CD4-positive, alpha-beta T cell treated with Interferon alpha-2 for 1 hour (primary cell): ENCODE results near the gene PPP1R14C.

Source experiments
- DNase-seq, 2 donors: peaks; one replicate each; pipeline ENCODE4 v3.0.0-alpha.2; 2020 to 2022

The PPP1R14C gene

DNA sequence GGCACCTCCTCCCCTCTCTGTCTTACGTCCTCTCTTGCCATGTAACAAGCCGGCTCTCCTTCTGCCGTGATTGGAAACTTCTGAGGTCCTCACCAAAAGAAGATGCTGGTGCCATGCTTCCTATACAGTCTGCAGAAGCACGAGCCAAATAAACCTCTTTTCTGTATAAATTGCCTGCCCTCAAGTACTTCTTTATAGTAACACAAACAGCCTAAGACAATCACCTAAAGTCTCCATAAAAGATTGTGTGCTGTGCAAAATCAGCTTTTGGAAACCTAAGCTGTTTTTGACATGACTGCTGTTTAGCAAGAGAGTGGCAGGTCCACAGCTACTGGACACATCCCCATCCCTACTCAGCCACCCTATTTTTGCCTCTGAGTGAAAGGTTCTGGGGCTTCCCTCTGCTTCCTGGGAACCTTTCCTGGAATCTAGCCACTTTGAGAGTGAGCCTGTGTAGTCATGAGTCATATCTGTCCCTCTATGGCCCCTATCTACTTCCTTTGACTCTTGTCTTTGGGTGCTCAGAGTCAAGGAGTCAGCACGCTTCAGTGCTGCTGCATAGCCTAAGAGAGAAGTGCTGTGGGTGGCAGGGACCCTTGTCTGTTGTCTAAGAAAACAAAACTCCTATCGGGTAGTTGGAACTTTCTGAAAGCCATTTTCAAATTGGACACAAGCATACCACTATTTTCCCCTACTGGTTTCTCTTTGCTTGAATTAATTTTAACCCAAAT lies 110.0 kb downstream of the PPP1R14C start:
- no peak for DNase-seq

DNA sequence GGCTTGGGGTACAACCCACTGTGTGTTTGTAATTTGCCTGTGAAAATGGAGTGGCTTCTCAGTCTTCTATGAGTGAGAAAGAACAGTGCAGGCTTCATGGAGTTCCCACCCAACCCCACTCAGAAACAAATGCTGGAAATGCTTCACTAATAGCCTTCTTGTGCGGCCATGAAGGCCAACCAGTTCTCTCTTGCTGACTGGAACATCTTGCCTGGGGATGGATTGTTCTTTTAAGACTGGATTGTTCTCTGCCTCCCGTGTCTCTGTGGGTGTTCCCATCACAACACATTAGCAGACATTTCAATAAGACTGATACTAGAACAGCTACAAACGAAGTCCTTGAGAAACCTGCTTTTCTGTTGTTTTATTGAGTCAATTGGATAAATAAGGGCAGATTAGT lies 110.6 kb downstream of the PPP1R14C start:
- no peak for DNase-seq

DNA sequence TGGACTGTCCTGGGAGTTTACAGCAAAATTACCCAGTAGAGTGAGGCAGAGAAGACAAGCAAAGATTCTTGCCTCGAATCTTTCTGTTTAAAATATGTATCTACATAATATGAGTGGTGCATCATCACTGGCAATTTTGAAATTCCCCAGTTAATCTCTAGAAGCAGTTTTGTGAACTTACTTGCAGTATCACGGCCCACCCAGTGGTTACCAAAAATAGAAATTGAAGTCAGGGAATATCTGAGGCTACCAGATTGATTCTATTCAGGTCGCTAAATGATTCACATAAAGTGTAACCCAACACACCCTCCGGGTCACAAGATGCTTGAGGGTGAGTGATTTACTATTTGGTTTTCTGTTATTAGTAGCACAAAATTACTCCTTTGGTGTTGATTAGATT lies 111.9 kb downstream of the PPP1R14C start:
- DNase-seq, result no peak

- no peak for DNase-seq
Observed at GRCh38 chr6:150255840-150256239, 113.0 kb downstream of the PPP1R14C start.

DNA sequence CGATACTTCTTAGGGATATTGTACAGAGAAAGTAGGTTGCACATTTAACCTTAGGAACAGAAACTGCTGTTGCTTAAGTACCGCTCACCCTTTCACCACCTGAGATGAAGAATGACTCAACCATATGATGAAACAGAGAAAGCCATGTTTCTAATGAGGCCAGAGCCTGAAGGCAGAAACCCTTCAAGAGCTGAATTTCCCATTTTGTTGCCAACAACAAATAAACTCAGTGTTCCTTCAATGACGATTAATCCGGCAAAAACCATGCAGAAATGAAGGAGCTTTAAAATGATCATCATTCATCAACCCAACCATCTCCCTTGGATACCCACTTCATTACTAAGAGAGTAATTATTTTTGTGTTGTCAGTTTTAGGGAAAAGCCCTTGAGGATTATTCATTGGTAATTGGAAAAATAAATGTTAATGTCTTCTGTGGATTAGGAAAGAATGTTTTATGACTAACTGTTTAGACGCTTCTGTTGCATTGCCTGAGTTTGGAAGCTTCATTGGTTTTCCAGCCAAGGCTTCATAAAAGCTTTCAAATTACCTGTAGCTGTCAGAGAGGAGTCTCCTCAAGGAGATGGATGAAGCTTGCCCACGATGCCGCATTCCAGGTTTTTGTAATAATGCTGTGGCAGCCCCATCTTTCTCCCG lies 113.9 kb downstream of the PPP1R14C start:
- DNase-seq, result no peak

- no peak for DNase-seq
Observed at GRCh38 chr6:150258381-150258780, 115.5 kb downstream of the PPP1R14C start.

- DNase-seq, result no peak
Observed at GRCh38 chr6:150260931-150261330, 118.1 kb downstream of the PPP1R14C start.

DNA sequence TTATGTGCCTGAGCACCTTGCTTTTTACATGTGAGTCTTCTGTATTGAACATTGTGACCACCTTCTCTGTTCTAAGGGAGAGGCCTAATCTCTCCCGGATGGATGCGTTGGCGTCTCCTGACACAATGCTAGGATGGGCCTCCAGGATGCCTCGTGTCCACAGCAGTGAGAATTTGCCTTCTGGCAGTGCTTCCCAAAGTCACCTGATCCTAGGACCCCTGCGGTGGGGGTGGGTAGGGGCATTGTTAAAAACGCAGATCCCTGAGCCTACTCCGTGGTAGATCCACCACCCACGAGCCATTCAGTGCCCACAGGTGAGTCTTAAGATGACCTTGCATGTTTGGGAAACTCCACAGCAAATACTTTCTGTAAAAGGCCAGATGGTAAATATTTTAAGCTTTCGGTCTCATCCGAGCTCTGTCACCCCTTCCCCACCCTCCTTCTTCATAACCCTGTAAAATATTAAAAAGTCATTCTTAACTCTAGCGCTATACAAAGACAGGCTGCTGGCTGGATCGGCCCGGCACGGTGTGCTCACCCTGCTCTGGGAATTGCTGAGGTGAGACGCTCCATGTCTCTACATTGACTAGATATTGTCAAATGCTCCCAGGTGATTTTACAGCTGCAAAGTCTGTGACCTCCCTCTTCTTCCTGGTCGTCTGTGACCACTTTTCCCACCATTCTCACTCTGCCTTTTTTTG lies 119.3 kb downstream of the PPP1R14C start:
- no peak for DNase-seq

- DNase-seq, result peak; percentile 13 to 33
Observed at GRCh38 chr6:150263765-150264404, 121.0 kb downstream of the PPP1R14C start.

DNA sequence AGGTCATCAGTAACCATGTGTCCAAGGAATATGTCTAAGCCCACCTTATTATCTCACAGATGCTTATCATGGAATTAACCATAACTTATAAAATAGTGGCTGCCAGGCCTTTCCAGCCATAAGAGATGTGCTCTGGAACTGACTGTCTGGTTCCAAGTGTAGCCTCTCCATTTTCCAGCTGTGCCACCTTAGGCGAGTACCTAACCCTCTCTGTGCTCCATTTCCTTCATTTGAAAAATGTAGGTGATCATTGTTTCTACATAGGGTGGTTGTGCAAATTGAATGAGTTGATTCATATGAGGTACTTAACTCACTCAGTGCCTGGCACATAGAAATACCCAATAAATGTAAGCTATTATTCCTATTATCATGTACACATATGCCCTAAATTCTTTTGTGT lies 123.5 kb downstream of the PPP1R14C start:
- DNase-seq, result no peak

DNA sequence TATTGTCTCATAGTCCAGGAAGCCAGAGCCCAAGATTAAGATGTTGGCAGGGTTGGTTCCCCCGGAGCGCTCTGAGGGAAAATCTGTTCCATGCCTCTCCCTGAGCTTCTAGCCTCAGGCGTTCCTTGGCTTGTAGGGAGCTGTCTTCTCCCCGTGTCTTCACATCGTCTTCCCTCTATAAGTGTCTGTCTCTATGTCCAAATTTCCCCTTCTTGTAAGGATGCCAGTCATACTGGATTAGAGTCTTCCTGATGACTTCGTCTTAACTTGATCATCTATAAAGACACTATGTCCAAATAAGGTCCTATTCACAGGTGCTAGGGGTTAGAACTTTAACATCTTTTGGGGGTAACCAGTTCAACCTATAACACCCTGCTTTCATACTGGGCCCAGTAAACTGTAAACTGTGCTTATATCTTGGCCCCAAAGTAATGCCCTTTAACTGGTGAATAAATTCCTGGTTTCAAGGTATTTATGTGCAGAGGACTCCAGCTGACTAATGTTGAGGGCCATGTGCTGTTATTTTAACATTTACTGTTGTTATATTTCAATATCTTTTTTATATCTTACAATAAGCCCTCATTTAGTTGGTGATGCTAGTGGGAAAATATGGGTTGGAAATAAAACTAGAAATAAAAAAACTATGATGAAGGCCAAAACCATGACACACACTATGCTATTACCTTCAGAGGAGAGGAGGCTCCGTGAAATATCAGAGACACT lies 124.3 kb downstream of the PPP1R14C start:
- DNase-seq, result no peak

GRCh38 chr6:150267686-150268561 lies 125.1 kb downstream of the PPP1R14C start:
- no peak for DNase-seq

GRCh38 chr6:150269130-150269856 lies 126.4 kb downstream of the PPP1R14C start:
- no peak for DNase-seq

GRCh38 chr6:150269857-150270223 lies 127.0 kb downstream of the PPP1R14C start:
- no peak for DNase-seq

DNA sequence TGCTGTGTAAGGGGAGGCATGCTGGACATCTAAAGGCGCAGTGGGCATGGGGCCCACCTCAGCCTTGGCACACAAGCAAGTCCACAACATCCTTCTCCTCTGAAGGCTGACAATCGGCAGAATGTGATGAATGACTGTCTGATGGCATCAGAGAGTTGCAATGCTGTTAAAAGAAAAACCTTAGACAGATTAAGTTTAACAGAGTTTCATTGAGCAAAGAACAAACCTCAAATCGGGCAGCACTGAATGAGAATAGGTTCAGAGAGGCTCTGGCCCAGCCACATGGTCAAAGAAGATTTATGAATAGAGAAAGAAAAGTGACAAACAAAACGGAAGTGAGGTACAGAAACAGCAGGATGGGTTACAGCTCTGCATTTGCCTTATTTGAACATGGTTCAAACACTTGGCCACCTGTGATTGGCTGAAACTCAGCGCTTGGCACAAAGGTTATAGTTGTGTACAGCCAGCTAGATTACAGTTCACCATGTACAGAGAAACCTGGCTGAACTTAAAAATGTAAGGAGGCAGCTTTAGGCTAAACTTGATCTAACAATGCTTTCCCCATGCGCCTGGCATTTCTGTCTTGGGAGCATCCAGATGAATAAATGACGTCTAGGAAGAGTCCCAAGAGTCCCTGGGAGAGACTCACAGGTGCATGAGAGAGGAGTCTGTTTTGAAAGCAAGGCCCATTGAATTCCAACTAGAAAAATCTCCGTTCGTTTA lies 127.6 kb downstream of the PPP1R14C start:
- DNase-seq, result no peak

DNA sequence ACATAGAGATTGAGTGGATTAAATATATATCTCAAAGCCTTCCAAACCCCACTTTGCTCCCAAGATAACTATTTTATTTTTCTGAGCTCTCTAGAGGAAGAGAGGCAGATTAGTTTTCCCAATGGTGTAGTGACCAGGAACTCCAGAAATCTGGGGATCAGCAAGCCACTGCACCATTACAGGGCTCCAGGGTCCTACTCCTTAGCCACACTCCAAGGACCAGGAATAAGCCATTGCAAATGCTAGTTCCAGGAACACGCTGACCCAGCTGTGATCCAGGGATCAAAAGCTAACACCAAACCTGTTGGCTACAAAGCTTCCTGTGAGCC lies 128.3 kb downstream of the PPP1R14C start:
- DNase-seq, result no peak

DNA sequence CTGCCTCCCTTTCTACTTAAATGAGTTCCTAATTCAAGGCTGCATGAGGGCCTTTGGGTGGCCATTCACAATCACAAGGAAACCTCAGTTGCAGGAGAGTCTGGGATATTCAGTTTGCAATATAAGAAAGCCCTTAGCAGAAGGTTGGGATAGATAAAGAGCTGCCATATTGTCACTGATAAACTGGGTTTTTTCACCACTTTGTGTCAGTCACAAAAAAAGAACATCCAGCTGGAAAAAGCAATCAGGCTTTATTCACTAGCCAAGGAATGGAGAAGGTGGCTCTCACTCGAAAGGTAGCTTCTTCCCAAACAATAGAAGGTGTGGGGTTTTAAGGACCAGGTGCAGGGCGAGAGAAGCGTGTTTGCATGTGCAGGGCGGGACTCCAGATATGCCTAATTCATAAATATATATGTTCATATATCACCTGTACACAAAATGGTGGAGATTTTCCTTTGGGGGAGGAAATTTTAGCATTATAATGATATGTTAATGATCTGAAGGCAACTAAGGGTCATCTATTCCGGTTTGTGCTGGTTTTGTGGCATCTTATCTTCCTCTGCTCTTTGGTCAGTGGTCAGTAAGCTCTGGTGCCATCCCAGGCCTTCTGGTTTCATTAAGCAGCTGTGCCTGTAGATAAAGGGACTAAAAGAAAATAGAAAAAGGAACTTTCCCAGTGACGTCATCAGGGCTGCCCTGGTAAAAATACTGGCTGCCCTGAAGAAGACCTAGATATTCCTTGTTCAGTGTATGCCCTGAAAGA lies 128.8 kb downstream of the PPP1R14C start:
- DNase-seq, result no peak

- DNase-seq, result no peak
Observed at GRCh38 chr6:150272264-150272975, 129.6 kb downstream of the PPP1R14C start.

DNA sequence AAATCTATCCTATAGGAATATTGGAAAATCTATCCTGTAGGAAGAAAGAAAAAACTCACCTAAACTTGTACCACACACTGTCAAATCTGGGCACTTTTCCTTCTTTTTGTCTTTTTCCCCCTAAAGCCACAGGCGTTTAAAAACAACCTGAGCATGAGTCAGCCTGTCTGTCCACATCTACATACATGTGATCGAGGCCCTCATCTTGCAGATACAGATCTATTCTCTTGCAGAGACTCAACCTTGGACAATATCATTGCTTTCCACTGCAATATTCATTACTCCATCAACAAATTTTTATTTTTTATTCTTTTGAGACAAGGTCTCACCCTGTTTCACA lies 130.1 kb downstream of the PPP1R14C start:
- no peak for DNase-seq
